Effector CD4-positive, alpha-beta T cell (primary cell): ENCODE data around the gene CTDSPL2.
"Not testable (repeated sequence)": the region's sequence is repeated elsewhere in the genome, so short reads cannot be mapped to it uniquely, and the experiment has no call there.

Experiments used
- DNase-seq: peaks from one replicate; pipeline ENCODE4 v3.0.0-alpha.2; 2020

The CTDSPL2 gene

DNA sequence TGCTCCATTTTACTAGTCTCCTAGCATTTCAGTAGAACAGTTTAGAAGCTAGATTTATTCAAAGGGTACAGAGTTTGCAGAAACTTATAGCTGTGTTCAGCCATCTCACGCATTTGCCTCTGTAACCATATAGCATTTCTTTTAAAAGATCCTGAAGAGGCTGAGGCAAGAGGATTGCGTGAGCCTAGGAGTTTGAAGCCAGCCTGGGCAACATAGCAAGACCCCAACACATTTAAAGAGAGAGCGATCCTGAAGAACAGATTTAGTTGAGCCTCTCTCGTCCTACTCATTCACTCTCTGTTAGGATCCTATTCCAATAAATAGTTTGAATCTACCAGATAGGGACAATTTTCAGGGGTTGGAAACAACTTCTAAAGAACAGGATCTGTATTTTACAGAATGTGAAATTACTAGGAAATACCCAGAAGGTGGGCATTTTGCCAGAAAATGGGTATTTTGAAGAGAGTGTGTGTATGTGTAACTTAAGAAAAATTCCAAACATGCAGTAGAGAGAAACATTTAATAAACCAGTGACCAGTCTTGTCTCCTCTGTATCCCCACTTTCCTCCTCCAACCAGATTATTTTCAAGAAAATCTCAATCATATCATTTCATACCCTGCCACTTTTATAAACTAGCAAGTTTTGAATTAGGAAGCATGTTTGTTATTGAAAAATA, 114.0 kb downstream of the CTDSPL2 start:
- no peak for DNase-seq

- no peak for DNase-seq
These were observed 115.2 kb downstream of the CTDSPL2 start for GRCh38 chr15:44542596-44542995.

GRCh38 chr15:44544745-44545144, 117.3 kb downstream of the CTDSPL2 start:
- not testable (repeated sequence) for DNase-seq

DNA sequence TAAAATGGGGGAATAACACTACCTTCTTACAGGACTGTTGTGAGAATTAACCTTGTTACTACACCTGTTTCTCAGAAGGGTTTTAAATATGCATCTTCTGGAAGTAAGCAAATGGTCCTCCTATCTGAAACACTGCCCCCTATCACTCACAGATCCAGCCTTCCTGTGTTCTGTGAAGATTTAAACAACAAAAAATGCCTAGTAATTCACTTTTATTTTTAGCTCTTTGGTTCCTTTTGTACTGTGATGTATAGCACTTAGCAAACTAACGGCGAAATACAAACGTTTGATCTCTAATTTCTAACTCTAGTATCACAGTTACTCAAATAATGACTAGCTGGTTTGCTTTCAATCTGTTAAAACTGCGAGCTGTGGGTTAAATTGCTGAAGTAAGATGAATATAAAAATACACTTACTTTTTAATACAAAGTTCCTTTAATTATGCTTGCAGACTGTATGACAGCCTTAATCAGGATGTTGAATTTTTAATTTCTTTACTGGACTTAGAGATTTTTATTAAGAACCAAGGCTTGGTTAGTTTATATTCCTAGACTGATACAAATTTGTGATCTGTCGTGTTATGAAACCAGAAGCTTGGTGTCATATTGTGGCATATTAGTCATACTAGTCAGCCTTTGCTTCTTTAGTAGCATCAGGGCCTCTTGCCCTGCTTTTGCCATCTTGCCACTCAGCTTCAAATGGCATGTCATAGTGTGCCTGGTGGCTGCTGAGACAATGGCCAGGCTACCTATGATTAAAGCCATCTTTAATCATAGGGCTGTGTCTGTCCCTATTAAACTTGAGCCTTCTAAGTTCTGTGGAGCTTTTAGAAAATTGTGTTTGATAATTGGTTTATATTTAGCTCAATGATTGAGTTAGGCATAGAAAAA, 118.7 kb downstream of the CTDSPL2 start:
- DNase-seq: no peak

GRCh38 chr15:44549152-44549551, 121.7 kb downstream of the CTDSPL2 start:
- not testable (repeated sequence) for DNase-seq

GRCh38 chr15:44550256-44550655, 122.8 kb downstream of the CTDSPL2 start:
- DNase-seq: no peak

DNA sequence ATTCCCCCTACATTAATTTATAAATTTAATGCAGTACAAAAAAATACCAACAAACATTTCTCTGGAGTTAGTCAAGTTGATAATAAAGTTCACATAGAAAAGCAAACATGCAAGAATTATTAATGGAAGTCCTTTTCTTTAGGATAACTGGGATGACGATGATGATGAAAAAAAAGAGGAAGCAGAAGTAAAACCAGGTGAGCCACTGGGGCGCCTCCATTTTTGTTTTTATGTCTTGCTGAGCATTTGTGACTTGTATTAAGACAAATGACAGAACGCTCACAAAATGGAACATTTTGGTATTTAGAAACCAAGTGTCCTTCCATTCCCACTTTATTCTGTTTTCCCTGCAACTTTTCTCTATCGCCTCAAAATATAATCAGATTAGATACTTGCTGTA, 123.3 kb downstream of the CTDSPL2 start:
- no peak for DNase-seq

DNA sequence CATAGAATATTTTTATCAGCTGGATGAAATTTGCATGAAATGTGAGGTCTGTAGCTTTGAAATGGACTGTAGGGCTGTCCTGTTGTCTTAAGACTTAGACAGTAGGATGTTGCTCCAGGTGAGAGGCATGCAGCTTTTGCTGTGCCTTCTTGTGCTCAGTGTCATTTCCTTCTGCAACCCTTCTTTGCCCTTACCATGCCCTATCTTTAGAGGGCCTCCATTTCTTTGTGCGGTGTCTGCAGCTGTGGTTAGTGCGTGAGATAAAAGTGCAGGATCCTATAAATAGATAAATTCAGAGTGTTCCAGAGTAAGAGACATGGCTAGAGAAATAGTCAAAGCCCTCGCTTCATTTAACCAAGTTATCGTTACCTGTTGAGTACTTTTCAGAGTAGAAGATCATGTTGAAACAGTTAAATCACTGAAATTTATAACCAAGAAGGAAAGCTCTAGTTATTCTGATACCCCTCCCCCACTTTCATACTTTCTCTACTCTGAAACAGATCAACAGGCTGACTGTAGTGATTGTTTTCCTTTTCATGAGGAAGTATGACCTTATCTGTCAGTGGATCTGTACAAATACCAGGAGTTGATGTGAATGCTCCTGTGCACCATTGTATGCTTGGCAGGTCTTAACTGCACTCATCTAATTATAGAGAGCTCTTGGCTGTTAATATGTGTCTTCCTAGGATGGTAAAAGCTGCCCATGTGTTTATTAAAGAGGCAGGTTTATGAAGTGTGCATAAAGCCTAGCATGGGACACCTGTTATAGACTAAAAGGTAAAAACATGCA, 127.7 kb downstream of the CTDSPL2 start:
- no peak for DNase-seq

GRCh38 chr15:44560926-44561325, 133.5 kb downstream of the CTDSPL2 start:
- DNase-seq: not testable (repeated sequence)

GRCh38 chr15:44565387-44566154, 138.1 kb downstream of the CTDSPL2 start:
- DNase-seq: no peak

- DNase-seq: no peak
These were observed 138.7 kb downstream of the CTDSPL2 start for GRCh38 chr15:44566155-44566540.

DNA sequence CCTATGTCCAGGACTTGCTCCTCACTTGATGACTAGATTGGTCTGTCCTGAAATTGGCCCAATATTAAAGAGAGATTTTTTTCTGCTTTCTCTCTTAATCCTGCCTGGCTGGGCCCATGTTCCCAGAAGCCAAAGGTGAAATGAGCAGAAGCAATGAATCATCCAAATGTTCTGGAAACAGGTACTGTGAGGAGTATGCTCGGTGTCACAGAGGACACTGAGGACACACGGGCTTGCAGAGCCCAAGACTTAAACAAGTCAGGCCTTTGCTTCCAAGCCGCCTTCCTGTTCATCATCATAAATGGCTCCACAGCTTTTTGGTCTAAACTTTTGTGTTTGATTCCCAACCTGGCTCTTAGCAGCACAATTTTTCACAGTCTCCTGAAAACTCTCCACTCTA, 140.9 kb downstream of the CTDSPL2 start:
- no peak for DNase-seq

- DNase-seq: no peak
These were observed 141.9 kb downstream of the CTDSPL2 start for GRCh38 chr15:44569316-44569715.

DNA sequence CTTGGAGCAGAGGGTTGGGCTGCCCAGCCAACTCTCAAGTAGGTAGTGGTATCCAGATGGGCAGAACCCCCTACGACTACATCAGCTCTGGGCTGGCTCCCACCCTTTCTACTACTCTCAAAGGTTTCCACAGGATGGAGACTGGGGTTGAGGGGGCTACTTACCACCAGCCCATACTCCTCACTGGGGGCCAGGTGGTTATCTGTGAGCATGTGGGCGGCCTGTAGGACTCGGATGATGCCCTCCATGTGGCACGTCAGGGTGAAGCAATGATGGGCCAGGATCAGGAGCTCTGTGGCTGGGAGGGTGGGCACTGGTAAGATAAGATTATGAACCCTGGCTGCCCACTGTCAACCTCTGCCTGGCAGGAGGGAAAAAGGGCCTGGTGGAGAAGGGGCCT, 142.9 kb downstream of the CTDSPL2 start:
- no peak for DNase-seq

DNA sequence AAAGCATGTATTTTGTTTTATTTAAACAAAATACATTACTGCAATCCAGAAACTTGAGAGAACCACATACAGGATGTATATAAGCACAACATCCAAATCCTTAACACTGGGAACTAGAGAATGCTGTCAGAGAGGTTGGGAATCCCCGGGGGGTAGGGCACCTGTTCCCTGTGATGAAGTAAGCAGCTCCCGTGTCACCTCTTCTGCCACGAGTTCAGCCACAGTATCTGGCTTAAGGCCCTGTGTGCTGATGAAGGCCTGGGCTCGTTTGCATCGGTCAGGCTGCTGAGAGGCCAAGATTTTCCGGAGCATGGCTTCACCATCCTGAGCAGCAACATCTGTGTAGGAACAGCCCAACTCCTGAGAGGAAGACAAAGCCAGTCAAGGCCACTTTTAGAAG, 146.0 kb downstream of the CTDSPL2 start:
- DNase-seq: no peak

DNA sequence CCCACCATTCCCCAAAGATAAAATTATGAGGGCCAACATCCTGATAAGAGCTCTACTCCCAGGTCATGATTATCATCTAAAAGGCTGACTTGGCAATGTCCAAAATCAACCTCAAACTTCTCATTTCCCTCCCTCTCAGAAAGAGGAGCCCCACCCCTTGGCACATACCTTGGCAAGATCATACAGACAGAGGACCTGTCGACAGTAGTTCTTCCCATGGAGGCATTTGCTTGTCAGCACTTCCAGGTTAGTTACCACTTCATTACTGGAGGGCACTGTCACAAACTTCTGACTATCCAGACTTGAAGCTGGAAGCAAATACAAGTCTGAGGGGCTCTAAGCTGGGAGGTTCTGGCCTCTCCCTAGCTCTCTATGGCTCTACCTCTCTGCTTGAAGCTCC, 147.3 kb downstream of the CTDSPL2 start:
- no peak for DNase-seq
